Duodenal mucosa (tissue), 2 donors: ENCODE data around the gene LPIN1.

ENCODE experiments used
- H3K27ac ChIP-seq: one replicate; pipeline ENCODE4 v1.7.0; 2013; ENCODE audit warnings: low read depth, low read length
- H3K27me3 ChIP-seq, 2 donors: one replicate each; pipeline ENCODE4 v1.7.0; 2013; ENCODE audit warnings: low read length in 2 of 2, control low read depth in 1 of 2; ENCODE audit not compliant: insufficient read depth in 2 of 2, control insufficient read depth in 1 of 2
- H3K36me3 ChIP-seq, 2 donors: one replicate each; pipeline ENCODE4 v1.7.0; 2013; ENCODE audit warnings: low read length in 2 of 2, control low read depth in 1 of 2; ENCODE audit not compliant: insufficient read depth in 2 of 2, control insufficient read depth in 1 of 2
- H3K4me1 ChIP-seq, 2 donors: one replicate each; pipeline ENCODE4 v1.7.0; 2013; ENCODE audit warnings: low read length in 2 of 2, control low read depth in 1 of 2; ENCODE audit not compliant: insufficient read depth in 2 of 2, control insufficient read depth in 1 of 2
- H3K4me3 ChIP-seq, 2 donors: one replicate each; pipeline ENCODE4 v1.7.0; 2013; ENCODE audit warnings: low read length in 2 of 2, low read depth in 1 of 2
- H3K9ac ChIP-seq, 2 donors: one replicate each; pipeline ENCODE4 v1.7.0; 2013; ENCODE audit warnings: low read length in 2 of 2, low read depth in 1 of 2
- H3K9me3 ChIP-seq, 2 donors: one replicate each; pipeline ENCODE4 v1.7.0; 2013; ENCODE audit warnings: low read length in 2 of 2, control low read depth in 1 of 2; ENCODE audit not compliant: control insufficient read depth in 1 of 2

Gene LPIN1

GRCh38 chr2:11795590-11795989 lies 49.2 kb downstream of the LPIN1 start:
- Histone ChIP-seq H3K9ac (no peak overlapping the region), H3K4me1 (no peaks in the 10 kb centered on the region), H3K27me3 (no peaks in the 10 kb centered on the region), H3K4me3 (no peak overlapping the region), H3K27ac (no peak overlapping the region), H3K36me3 (peaks cover 24 to 74% of the 10 kb centered on the region in 2 donors), H3K9me3 (no peaks in the 10 kb centered on the region)

GRCh38 chr2:11796190-11797171 lies 50.0 kb downstream of the LPIN1 start:
- no peak overlapping the region for H3K4me3 ChIP-seq
- no peak overlapping the region for H3K27ac ChIP-seq
- H3K9ac ChIP-seq, result no peak overlapping the region
- H3K27me3 ChIP-seq, result no peaks in the 10 kb centered on the region
- no peaks in the 10 kb centered on the region for H3K9me3 ChIP-seq
- peaks cover 24 to 79% of the 10 kb centered on the region in 2 donors for H3K36me3 ChIP-seq
- no peaks in the 10 kb centered on the region for H3K4me1 ChIP-seq

GRCh38 chr2:11797846-11798245 lies 51.4 kb downstream of the LPIN1 start:
- Histone ChIP-seq H3K27me3 (no peaks in the 10 kb centered on the region), H3K4me1 (no peaks in the 10 kb centered on the region), H3K36me3 (peaks cover 31 to 75% of the 10 kb centered on the region in 2 donors), H3K27ac (no peak overlapping the region), H3K9me3 (no peaks in the 10 kb centered on the region), H3K4me3 (no peak overlapping the region), H3K9ac (no peak overlapping the region)

- H3K36me3 ChIP-seq, result peaks cover 32 to 74% of the 10 kb centered on the region in 2 donors
- H3K27me3 ChIP-seq, result no peaks in the 10 kb centered on the region
These were observed 52.4 kb downstream of the LPIN1 start for GRCh38 chr2:11798701-11799435.

GRCh38 chr2:11799826-11800225 lies 53.4 kb downstream of the LPIN1 start:
- Histone ChIP-seq H3K27ac (no peak overlapping the region), H3K36me3 (peaks cover 37 to 80% of the 10 kb centered on the region in 2 donors), H3K4me1 (no peaks in the 10 kb centered on the region), H3K9me3 (no peaks in the 10 kb centered on the region), H3K4me3 (no peak overlapping the region), H3K9ac (no peak overlapping the region), H3K27me3 (no peaks in the 10 kb centered on the region)

More at GRCh38 chr2:11798701-11799435, 52.4 kb downstream of the LPIN1 start:
- H3K9me3 ChIP-seq, result no peaks in the 10 kb centered on the region
- H3K9ac ChIP-seq, result no peak overlapping the region
- H3K27ac ChIP-seq, result no peak overlapping the region
- H3K4me3 ChIP-seq, result no peak overlapping the region
- H3K4me1 ChIP-seq, result no peaks in the 10 kb centered on the region

- H3K4me1 ChIP-seq, result no peaks in the 10 kb centered on the region
- H3K27ac ChIP-seq, result no peak overlapping the region
- H3K27me3 ChIP-seq, result no peaks in the 10 kb centered on the region
- H3K9me3 ChIP-seq, result no peaks in the 10 kb centered on the region
- no peak overlapping the region for H3K9ac ChIP-seq
- H3K4me3 ChIP-seq, result no peak overlapping the region
- peaks cover 36 to 77% of the 10 kb centered on the region in 2 donors for H3K36me3 ChIP-seq
These were observed 56.4 kb downstream of the LPIN1 start for GRCh38 chr2:11802782-11803191.

- no peaks in the 10 kb centered on the region for H3K4me1 ChIP-seq
- H3K27ac ChIP-seq, result no peak overlapping the region
- H3K4me3 ChIP-seq, result no peak overlapping the region
- H3K27me3 ChIP-seq, result no peaks in the 10 kb centered on the region
- H3K36me3 ChIP-seq, result peaks cover 45 to 67% of the 10 kb centered on the region in 2 donors
- no peak overlapping the region for H3K9ac ChIP-seq
- no peaks in the 10 kb centered on the region for H3K9me3 ChIP-seq
These were observed 58.6 kb downstream of the LPIN1 start for GRCh38 chr2:11805024-11805423.

- H3K9ac ChIP-seq, result no peak overlapping the region
- H3K4me3 ChIP-seq, result no peak overlapping the region
- H3K36me3 ChIP-seq, result peaks cover 45 to 65% of the 10 kb centered on the region in 2 donors
- no peak overlapping the region for H3K27ac ChIP-seq
- H3K4me1 ChIP-seq, result no peaks in the 10 kb centered on the region
- H3K9me3 ChIP-seq, result no peaks in the 10 kb centered on the region
- H3K27me3 ChIP-seq, result no peaks in the 10 kb centered on the region
These were observed 59.5 kb downstream of the LPIN1 start for GRCh38 chr2:11805920-11806319.

- Histone ChIP-seq H3K4me1 (no peaks in the 10 kb centered on the region), H3K27me3 (no peaks in the 10 kb centered on the region), H3K4me3 (no peak overlapping the region), H3K36me3 (peaks cover 43 to 60% of the 10 kb centered on the region in 2 donors), H3K9ac (no peak overlapping the region), H3K27ac (no peak overlapping the region), H3K9me3 (no peaks in the 10 kb centered on the region)
These were observed 61.0 kb downstream of the LPIN1 start for GRCh38 chr2:11807156-11808015.
